ENCODE data around the gene KLF2.
A peak's percentile ranks its signal among the peaks of the same experiment; 100 is the strongest.

KLF2 gene

DNA sequence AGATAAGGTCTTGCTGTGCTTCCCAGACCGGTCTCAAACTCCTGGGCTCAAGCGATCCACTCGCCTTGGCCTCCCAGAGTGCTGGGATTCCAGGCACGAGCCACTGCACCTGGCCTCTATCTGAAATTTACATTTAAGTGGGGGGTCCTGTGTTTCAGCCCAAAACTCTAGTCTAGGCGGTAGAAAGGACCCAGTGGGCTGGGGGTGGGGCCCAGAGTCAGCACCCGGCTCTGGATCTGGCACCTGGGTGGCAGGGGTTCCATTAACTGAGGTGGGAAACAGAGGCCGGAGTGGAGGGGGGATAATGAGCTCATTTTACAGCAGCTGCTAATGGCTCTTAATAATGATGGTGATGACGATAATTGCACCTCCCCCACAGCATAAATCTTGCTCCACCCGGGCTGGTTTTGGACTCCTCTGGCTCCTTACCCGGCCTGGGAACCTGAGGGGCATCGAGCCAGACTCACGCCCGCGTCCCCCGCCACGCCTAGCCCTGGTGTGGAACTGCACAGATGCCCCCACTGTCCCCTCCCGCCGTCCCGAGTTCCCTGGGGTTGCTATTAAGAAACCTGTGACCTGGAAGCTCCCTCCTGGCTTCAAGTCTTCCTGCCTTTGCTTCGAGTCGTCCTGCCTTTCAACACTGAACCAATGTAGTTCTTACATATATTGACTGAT is 17.8 kb upstream of the KLF2 start:
- no peak overlapping the region for H3K4me3 ChIP-seq (ENCODE audit: control insufficient read depth, low read depth, low read length)
- DNase-seq (ENCODE audit: low read depth) = no peak
- TF ChIP-seq CTCF (IDR thresholded peaks at IDR 0.05; ENCODE audit: control insufficient read depth, insufficient read depth, low read depth, low read length, missing control alignments) = no peak

DNA sequence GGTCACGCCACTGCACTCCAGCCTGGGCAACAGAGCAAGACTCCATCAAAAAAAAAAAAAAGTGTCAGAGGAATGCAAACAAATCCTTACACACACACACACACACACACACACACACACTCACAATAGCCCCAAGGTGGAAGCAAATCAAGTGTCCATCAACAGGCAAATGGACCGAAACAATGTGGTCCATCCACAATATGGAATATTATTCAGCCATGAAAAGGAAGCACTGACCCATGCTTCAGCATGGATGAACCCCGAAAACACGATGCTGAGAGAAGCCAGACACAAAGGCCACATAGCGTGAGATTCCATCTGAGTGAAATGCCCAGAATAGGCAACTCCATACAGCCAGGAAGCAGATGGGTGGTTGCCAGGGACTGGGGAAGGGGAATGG is 16.5 kb upstream of the KLF2 start:
- no peak for TF ChIP-seq CTCF (IDR thresholded peaks at IDR 0.05; ENCODE audit: control insufficient read depth, insufficient read depth, low read depth, low read length, missing control alignments)

DNA sequence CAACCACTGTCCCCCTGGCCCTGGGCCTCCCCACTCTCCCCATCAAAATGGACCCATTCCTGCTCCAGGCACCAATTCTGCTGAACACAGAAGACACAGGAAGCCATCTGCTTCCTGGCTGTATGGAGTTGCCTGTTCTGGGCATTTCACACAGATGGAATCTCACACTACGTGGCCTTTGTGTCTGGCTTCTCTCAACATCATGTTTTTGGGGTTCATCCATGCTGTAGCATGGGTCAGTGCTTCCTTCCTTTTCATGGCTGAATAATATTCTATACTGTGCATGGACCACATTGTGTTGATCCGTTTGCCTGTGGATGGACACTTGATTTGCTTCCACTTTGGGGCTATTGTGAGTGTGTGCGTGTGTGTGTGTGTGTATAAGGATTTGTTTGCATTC is 15.0 kb upstream of the KLF2 start:
- TF ChIP-seq CTCF (IDR thresholded peaks at IDR 0.05; ENCODE audit: control insufficient read depth, insufficient read depth, low read depth, low read length, missing control alignments) = no peak
- no peak overlapping the region for H3K4me3 ChIP-seq (ENCODE audit: control insufficient read depth, low read depth, low read length)
- DNase-seq (ENCODE audit: low read depth) = no peak

More for the DNA sequence above, 16.5 kb upstream of the KLF2 start:
- no peak for DNase-seq (ENCODE audit: low read depth)
- H3K4me3 ChIP-seq (ENCODE audit: control insufficient read depth, low read depth, low read length) = no peak overlapping the region

GRCh38 chr19:16315825-16316505 is 8.7 kb upstream of the KLF2 start:
- H3K4me3 ChIP-seq (ENCODE audit: control insufficient read depth, low read depth, low read length) = no peak overlapping the region
- no peak for TF ChIP-seq CTCF (IDR thresholded peaks at IDR 0.05; ENCODE audit: control insufficient read depth, insufficient read depth, low read depth, low read length, missing control alignments)
- DNase-seq (ENCODE audit: low read depth) = peak; percentile 98

DNA sequence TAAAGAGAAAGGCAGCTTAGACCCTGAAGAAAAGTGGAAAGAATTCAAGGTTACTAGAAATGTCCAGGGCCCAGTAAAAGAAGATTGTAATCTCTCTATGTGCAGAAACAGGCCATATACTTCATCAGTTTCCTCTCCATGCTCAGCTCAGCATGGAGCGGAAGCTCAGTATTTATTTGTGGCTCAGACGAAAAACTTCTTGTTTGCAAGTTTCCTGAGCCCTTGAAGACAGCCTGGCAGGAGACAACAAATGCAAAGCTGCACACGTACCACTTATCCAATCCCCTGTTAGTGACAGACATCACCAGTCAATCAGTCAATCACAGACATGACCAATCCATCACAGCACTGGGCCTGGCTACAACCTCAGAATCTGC is 8.1 kb upstream of the KLF2 start:
- no peak overlapping the region for H3K4me3 ChIP-seq (ENCODE audit: control insufficient read depth, low read depth, low read length)
- no peak for TF ChIP-seq CTCF (IDR thresholded peaks at IDR 0.05; ENCODE audit: control insufficient read depth, insufficient read depth, low read depth, low read length, missing control alignments)
- DNase-seq (ENCODE audit: low read depth) = no peak

GRCh38 chr19:16319481-16319880 is 5.1 kb upstream of the KLF2 start:
- TF ChIP-seq CTCF (IDR thresholded peaks at IDR 0.05; ENCODE audit: control insufficient read depth, insufficient read depth, low read depth, low read length, missing control alignments) = no peak
- DNase-seq (ENCODE audit: low read depth) = no peak

More at GRCh38 chr19:16319481-16319880, 5.1 kb upstream of the KLF2 start:
- no peak overlapping the region for H3K4me3 ChIP-seq (ENCODE audit: control insufficient read depth, low read depth, low read length)

Data from AG09309 (cell line).